ENCODE measurements around the gene BRD3.

GRCh38 chr9:134032456-134033222, 35.2 kb downstream of the BRD3 start:
- TF ChIP-seq CTCF (IDR thresholded peaks at IDR 0.05; ENCODE audit: insufficient read depth, low read length, poor library complexity, severe bottlenecking) (no peak), EZH2phosphoT487 (conservative IDR thresholded peaks at IDR 0.05; ENCODE audit: low read length) (no peak)
